Right lobe of liver (tissue), 6 donors: Measurements from ENCODE around the gene C10orf90. TPM values are rescaled to one million over a fixed set of nuclear protein-coding genes. Genes with fewer than 3 reads are reported as not detected.

ENCODE experiments used
- ATAC-seq, 4 donors: fragments of 200-7000 bp; cut with Tn5 transposase; one replicate each; pipeline ENCODE4 v1.9.1; 2020; ENCODE audit warnings: mild to moderate bottlenecking in 4 of 4, moderate library complexity in 4 of 4
- DNase-seq, 3 donors: peaks; one replicate each; pipeline ENCODE4 v3.0.0-alpha.2; 2020
- H3K27ac ChIP-seq, 3 donors: fragments of 200-600 bp; one replicate each; pipeline ENCODE4 v1.8.0; 2022
- H3K27me3 ChIP-seq, 2 donors: fragments of 200-600 bp; one replicate each; pipeline ENCODE4 v1.8.0; 2022
- H3K36me3 ChIP-seq, 4 donors: fragments of 200-600 bp; sonication (generic) in 1 of 4; one replicate each; pipeline versions ENCODE4 v1.5.1 to v1.8.0; 2017 to 2022; ENCODE audit warnings: control low read depth in 1 of 4
- H3K4me1 ChIP-seq, 4 donors: fragments of 200-600 bp; sonication (generic) in 1 of 4; one replicate each; pipeline versions ENCODE4 v1.5.1 to v1.8.0; 2017 to 2022; ENCODE audit warnings: control low read depth in 1 of 4
- H3K4me3 ChIP-seq, 3 donors: fragments of 200-600 bp; one replicate each; pipeline ENCODE4 v1.8.0; 2022
- H3K9me3 ChIP-seq, 4 donors: fragments of 200-600 bp; sonication (generic) in 1 of 4; one replicate each; pipeline versions ENCODE4 v1.5.1 to v1.8.0; 2017 to 2022; ENCODE audit warnings: control low read depth in 1 of 4
- CTCF ChIP-seq, 4 donors: fragments of 200-600 bp in 3 of 4; fragments of 450-650 bp in 1 of 4; IDR thresholded peaks; one replicate each; pipeline versions ENCODE4 v1.5.1 to v1.8.0; 2016 to 2022; ENCODE audit warnings: antibody characterized with exemption in 4 of 4, mild to moderate bottlenecking in 2 of 4
- POLR2A ChIP-seq: fragments of 450-650 bp; IDR thresholded peaks from one replicate; pipeline ENCODE4 v1.6.1; 2017; ENCODE audit warnings: antibody characterized with exemption, mild to moderate bottlenecking
- WGBS: methylation state at CpG from one replicate; pipeline ENCODE4 v1.1.6; 2018; ENCODE audit warnings: low coverage, low lambda C conversion rate; ENCODE audit not compliant: insufficient coverage; ENCODE audit errors: missing lambda C conversion rate; 5-methylcytosine and 5-hydroxymethylcytosine counted together
- intact Hi-C, 2 donors: fragments of 100-400 bp; cut with DNase I; formaldehyde crosslinking; loops; one replicate each; pipeline versions ENCODE4 v1.11.2 to v1.14.1; 2022
- total RNA-seq, 6 experiments: library from RNA; depleted of rRNA in 2 of 6; stranded (reverse); fragments of >200 nt in 2 of 6; fragmentation: NEBNext Ultra II Directional in 3 of 6; extraction: Animal tissue kit (Norgen Biotek cat#: 25700) in 3 of 6; gene quantifications; one replicate each; pipeline versions ENCODE4 v1.1.0 to v1.2.4, GENCODE V29; 2016 to 2023
- donor health status: DM: no; HTN: yes; CAD: no.
- donor health status: DM: no; HTN: no; CAD: no.
- donor health status: DM: no; HTN: no; CAD: no.
- donor health status: DM: no; HTN: yes; CAD: no.
- donor health status: DM: no; HTN: yes; CAD: no.

C10orf90 gene
- total RNA-seq, 6 experiments from 2014 or later: 0.22 to 0.43 TPM; not detected in 4

- WGBS: 42% methylated on average over 5 of the region's 6 CpGs
- H3K9me3 ChIP-seq: no peaks in the 10 kb centered on the region
- H3K27me3 ChIP-seq: no peaks in the 10 kb centered on the region
- DNase-seq: no peak
- intact Hi-C loops: no loop called here
- no peak for TF ChIP-seq CTCF (IDR thresholded peaks at IDR 0.05)
- no peak for TF ChIP-seq POLR2A
- no peaks in the 10 kb centered on the region for H3K36me3 ChIP-seq
- no peak overlapping the region for H3K4me3 ChIP-seq
- no peak overlapping the region for H3K27ac ChIP-seq
- no peaks in the 10 kb centered on the region for H3K4me1 ChIP-seq
- ATAC-seq: no peak
These were observed 195.3 kb downstream of the C10orf90 start for GRCh38 chr10:126475074-126475691.

- 60% methylated on average over 2 of the region's 6 CpGs for WGBS
- no peak for TF ChIP-seq POLR2A
- TF ChIP-seq CTCF (IDR thresholded peaks at IDR 0.05): no peak
These were observed 196.5 kb downstream of the C10orf90 start for GRCh38 chr10:126474031-126474430.

GRCh38 chr10:126470991-126471390, 199.5 kb downstream of the C10orf90 start:
- H3K27me3 ChIP-seq: no peaks in the 10 kb centered on the region
- no peaks in the 10 kb centered on the region for H3K36me3 ChIP-seq
- no peak for ATAC-seq
- H3K9me3 ChIP-seq: no peaks in the 10 kb centered on the region
- intact Hi-C loops: no loop called here
- TF ChIP-seq CTCF (IDR thresholded peaks at IDR 0.05) (no peak), POLR2A (no peak)
- H3K4me1 ChIP-seq: no peaks in the 10 kb centered on the region
- H3K27ac ChIP-seq: no peak overlapping the region
- no peak overlapping the region for H3K4me3 ChIP-seq
- no peak for DNase-seq
- 42% methylated on average over 8 of the region's 8 CpGs for WGBS

More at GRCh38 chr10:126474031-126474430, 196.5 kb downstream of the C10orf90 start:
- H3K4me3 ChIP-seq: no peak overlapping the region
- ATAC-seq (no peak), DNase-seq (no peak)
- intact Hi-C loops: no loop called here
- no peak overlapping the region for H3K27ac ChIP-seq
- H3K36me3 ChIP-seq: no peaks in the 10 kb centered on the region
- H3K27me3 ChIP-seq: no peaks in the 10 kb centered on the region
- H3K9me3 ChIP-seq: no peaks in the 10 kb centered on the region
- no peaks in the 10 kb centered on the region for H3K4me1 ChIP-seq

GRCh38 chr10:126469692-126470091, 200.8 kb downstream of the C10orf90 start:
- Histone ChIP-seq H3K9me3 (no peaks in the 10 kb centered on the region), H3K27me3 (no peaks in the 10 kb centered on the region), H3K4me1 (no peaks in the 10 kb centered on the region), H3K27ac (no peak overlapping the region), H3K36me3 (no peaks in the 10 kb centered on the region), H3K4me3 (no peak overlapping the region)
- 50% methylated on average over 3 of the region's 5 CpGs for WGBS
- no peak for DNase-seq
- TF ChIP-seq POLR2A (no peak), CTCF (IDR thresholded peaks at IDR 0.05) (no peak)
- intact Hi-C loops: no loop called here
- no peak for ATAC-seq
